Measurements from ENCODE around the gene RBFOX2.

The RBFOX2 gene

DNA sequence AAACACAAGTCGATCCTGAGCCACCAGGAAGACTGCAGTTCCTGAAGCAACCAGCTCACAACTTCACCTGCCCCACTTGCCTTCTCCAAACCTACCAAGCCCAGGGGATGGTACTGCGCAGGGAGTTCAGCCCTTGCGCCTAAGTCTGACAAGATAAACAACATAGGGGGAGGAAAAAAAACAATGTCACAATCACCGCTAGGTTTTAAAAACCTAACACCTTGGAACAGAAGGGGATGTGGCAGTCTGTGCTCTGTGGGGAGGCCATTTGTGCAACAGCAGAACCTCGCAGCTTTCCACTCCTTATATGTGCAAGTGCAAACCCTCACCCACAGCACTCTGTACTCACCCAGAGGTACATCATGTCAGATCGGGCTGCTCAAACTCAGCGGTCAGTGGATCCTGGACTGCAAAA lies 134.2 kb downstream of the RBFOX2 start:
- no peak overlapping the region for H3K4me3 ChIP-seq (ENCODE audit: low read depth, low read length)
- no peak for TF ChIP-seq CTCF (IDR thresholded peaks at IDR 0.05; ENCODE audit: borderline replicate concordance, insufficient read depth, low read depth, low read length)

DNA sequence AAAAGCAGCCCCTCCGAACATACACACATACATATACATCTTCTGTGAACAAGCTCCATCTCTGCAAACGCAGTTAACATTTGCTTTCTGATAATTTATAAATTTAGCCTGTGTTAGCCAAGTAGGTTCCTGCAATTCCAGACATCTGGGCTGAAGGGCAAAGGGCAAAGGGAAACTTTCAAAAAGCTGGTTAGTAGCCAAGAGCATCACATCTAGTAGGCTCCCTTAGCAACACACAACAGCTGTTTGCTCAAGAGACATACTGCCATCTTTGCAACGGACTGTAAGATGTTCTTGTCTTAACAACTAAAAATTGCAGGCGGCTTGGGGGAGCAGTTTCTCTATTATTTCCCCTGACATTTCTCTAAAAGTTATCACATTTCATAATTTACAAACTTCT lies 134.9 kb downstream of the RBFOX2 start:
- H3K4me3 ChIP-seq (ENCODE audit: low read depth, low read length): no peak overlapping the region
- no peak for TF ChIP-seq CTCF (IDR thresholded peaks at IDR 0.05; ENCODE audit: borderline replicate concordance, insufficient read depth, low read depth, low read length)

GRCh38 chr22:35892192-35892591 lies 136.4 kb downstream of the RBFOX2 start:
- H3K4me3 ChIP-seq (ENCODE audit: low read depth, low read length): no peak overlapping the region
- TF ChIP-seq CTCF (IDR thresholded peaks at IDR 0.05; ENCODE audit: borderline replicate concordance, insufficient read depth, low read depth, low read length): no peak

GRCh38 chr22:35891442-35891841 lies 137.2 kb downstream of the RBFOX2 start:
- TF ChIP-seq CTCF (IDR thresholded peaks at IDR 0.05; ENCODE audit: borderline replicate concordance, insufficient read depth, low read depth, low read length): no peak
- H3K4me3 ChIP-seq (ENCODE audit: low read depth, low read length): no peak overlapping the region

DNA sequence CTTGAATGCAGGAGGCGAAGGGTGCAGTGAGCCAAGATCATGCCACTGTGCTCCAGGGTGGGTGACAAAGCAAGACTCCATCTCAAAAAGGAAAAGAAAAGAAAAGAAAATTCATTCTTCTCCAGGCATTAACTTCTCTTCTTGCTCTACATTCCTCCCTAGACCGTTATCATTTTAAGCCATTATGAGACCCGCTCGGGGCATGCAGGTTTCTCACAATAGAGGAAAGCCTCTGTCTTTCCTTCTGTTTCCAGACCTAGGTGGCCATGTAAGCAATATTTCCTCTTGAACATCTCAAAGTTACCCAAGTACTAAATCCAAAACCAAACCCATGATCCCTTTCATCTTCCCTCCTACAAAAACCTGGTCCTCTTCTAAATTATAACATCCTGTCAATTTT lies 139.6 kb downstream of the RBFOX2 start:
- no peak for TF ChIP-seq CTCF (IDR thresholded peaks at IDR 0.05; ENCODE audit: borderline replicate concordance, insufficient read depth, low read depth, low read length)
- H3K4me3 ChIP-seq (ENCODE audit: low read depth, low read length): no peak overlapping the region

DNA sequence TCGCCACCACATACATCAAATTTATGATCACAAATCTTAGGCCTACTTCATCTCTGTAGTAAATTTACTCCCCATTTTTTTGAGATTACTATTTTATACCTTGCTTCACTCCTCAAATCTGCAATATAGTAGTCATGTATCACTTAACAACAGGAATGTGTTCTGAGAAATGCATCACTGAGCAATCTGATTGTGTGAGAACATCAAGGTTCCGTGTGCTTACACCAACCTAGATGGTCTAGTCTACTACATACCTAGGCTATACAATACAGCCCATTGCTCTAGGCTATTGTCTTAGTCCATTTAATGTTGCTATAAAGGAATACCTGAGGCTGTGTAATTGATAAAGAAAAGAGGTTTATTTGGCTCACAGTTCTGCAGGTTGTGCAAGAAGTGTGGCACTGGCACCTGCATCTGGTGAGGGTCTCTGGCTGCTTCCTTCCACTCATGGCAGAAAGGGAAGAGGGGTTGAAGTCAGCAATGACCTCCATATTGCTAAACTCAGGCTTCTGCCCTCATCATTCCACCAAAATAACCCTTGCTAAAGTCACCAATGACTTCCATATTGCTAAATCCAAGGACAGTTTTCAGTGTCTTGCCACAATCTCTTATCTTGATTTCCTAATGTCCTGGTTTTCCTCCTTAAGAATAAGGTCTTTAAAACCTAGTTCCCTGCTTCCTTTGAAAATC lies 140.3 kb downstream of the RBFOX2 start:
- H3K4me3 ChIP-seq (ENCODE audit: low read depth, low read length): no peak overlapping the region
- no peak for TF ChIP-seq CTCF (IDR thresholded peaks at IDR 0.05; ENCODE audit: borderline replicate concordance, insufficient read depth, low read depth, low read length)

DNA sequence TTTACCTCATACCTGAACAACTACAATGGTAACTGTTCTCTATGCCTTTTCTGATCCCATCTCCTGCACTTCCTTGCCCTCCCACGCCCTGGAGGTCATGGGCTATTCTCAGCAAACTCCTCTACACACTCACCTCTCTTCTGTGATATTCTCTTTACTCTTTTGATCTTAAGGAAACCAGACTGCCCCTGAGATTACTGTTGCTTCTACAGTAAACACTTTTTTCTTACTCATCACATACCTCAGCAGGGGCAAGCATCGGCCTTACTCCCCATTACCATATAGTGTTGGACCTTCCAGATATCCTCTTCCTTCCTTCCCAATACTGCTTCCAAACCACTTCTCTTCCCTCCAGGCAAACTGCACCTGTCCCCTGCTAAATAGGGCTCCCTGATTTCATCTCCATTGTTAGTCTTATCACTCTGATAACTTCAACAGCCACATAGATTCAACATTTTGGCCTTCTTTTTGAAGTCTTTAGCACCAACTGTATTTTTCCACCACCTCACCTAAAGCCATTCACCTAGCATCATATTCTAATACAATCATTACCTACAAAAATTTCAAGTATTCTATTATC lies 141.2 kb downstream of the RBFOX2 start:
- H3K4me3 ChIP-seq (ENCODE audit: low read depth, low read length): no peak overlapping the region
- no peak for TF ChIP-seq CTCF (IDR thresholded peaks at IDR 0.05; ENCODE audit: borderline replicate concordance, insufficient read depth, low read depth, low read length)

Measured in GM12875 (cell line).